NB4 (cell line): ENCODE results near the gene CDC42EP3.

Source experiments
- CTCF ChIP-seq: IDR thresholded peaks from one replicate; pipeline ENCODE4 v1.5.1; 2012; ENCODE audit warnings: low read depth, low read length
- MYC ChIP-seq: IDR thresholded peaks from 2 replicates; pipeline ENCODE4 v1.6.1; 2011; ENCODE audit warnings: low read depth, low read length
- POLR2A ChIP-seq: IDR thresholded peaks from 2 replicates; pipeline ENCODE4 v1.6.1; 2011; ENCODE audit warnings: mild to moderate bottlenecking; ENCODE audit not compliant: insufficient read length; ENCODE audit errors: extremely low read depth
- TF ChIP-seq, protein P1 (sequence below): IDR thresholded peaks from 2 replicates; pipeline ENCODE4 v1.6.1; 2011; ENCODE audit warnings: low read depth, low read length

GRCh38 chr2:37658682-37659081 is 12.8 kb downstream of the CDC42EP3 start:
- no peak for TF ChIP-seq CTCF
- no peak for TF ChIP-seq POLR2A
- TF ChIP-seq, protein P1, sequence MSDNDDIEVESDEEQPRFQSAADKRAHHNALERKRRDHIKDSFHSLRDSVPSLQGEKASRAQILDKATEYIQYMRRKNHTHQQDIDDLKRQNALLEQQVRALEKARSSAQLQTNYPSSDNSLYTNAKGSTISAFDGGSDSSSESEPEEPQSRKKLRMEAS = no peak
- TF ChIP-seq MYC = no peak
